KBM-7 (cell line): ENCODE data around the gene HOXB13.

ENCODE experiments used
- DNase-seq: peaks from one replicate; pipeline ENCODE4 v3.0.0-alpha.2; 2015
- in situ Hi-C: fragments of 300-500 bp; cut with MboI; formaldehyde crosslinking; loops from 2 replicates; pipeline ENCODE4 v1.14.3; 2020; ENCODE audit warnings: low sequenced_read_pairs, low pct_unique_long_range_greater_than_20kb, mixed read lengths

Gene HOXB13

GRCh38 chr17:48729335-48730239, 1.0 kb upstream of the HOXB13 start:
- in situ Hi-C loops: no loop called here
- no peak for DNase-seq

- DNase-seq: no peak
- in situ Hi-C loops: no loop called here
Measured at GRCh38 chr17:48727415-48728175, 955 bp downstream of the HOXB13 start.

- no peak for DNase-seq
- in situ Hi-C loops: no loop called here
Measured at GRCh38 chr17:48726916-48727286, 1.6 kb downstream of the HOXB13 start.

DNA sequence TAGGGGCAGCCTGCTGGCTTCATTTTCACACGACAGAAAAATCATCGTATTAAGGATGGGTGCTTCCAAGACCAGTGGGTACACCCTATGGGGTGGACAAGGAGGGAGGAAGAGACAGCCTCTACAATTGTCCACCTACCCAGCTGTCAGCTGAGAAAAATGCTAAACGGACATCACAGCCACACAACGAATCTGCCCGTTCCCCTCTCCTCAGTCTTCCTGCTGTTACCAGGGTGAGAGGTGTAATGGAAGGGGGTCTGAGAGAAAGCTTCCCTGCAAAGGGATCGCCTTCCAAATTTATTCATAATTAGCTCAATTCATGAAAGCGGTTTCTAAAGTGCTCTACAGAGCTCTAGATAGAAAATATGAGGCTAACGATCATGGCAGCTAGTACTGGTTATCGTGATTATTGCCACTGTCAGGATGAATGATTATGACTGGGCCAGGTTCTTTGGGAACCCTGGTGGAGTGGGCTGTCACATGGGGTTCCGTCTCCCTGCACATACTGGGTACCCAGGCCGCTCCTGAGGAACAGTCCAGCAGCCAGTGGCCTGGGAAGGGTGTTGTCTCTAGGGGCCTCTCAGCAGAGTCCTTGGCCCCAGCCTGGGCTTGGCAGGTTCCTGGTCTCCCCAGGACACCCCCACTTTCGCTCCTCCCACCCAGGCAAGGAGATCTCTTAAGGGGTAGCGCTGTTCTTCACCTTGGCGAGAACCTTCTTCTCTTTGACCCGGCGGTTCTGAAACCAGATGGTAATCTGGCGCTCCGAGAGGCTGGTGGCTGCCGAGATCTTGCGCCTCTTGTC, 2.2 kb downstream of the HOXB13 start:
- no peak for DNase-seq

GRCh38 chr17:48725288-48726064, 3.1 kb downstream of the HOXB13 start:
- in situ Hi-C loops: no loop called here
- no peak for DNase-seq

More for the DNA sequence above, 2.2 kb downstream of the HOXB13 start:
- in situ Hi-C loops: no loop called here

GRCh38 chr17:48725004-48725287, 3.6 kb downstream of the HOXB13 start:
- DNase-seq: no peak
- in situ Hi-C loops: no loop called here

GRCh38 chr17:48724251-48725003, 4.1 kb downstream of the HOXB13 start:
- in situ Hi-C loops: no loop called here
- peak; percentile 58 for DNase-seq

DNA sequence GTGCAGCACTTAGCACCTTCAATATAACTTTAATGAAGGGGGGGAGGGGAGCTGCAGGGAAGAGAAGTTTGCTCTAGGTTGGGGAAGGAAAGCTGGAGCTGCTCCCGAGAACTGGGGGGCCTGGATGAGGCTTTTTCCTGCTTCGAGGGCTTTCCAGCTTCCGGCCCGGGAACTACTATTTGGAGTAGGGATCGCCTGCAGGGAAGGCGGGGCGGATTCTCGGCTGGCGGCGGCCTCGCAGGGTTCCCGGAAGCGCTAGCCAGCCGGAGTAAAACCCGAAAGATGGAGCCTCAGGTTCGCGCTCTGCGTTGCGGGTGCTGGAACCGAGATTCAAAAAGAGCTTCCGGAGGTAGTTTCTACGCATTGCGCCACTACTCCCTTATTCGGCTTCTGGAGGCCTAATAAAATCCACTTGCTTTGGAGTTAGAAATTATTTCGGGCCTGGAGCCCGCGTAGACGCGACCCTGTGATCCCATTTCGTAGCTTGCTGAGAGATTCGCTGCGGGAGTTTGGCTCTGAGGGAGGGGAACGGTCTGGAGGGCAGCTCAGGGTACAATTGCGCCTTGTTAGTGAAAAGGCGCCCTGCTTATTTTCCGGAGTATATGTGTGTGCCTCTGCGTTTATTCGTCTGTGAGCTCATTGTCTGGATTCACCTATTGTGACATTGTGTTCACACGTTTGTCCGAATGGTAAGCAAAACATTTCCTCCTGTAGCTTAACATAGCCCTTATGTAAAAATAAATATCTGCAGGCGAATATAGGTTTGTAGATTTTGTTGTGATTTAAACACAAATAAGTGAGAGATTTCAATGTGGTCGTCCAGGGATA, 4.9 kb downstream of the HOXB13 start:
- DNase-seq: no peak
- in situ Hi-C loops: no loop called here

GRCh38 chr17:48722915-48723422, 5.6 kb downstream of the HOXB13 start, which contains the start of gene PRAC2:
TSS of gene PRAC2 (plus strand) at chr17:48723185. CDS start at chr17:48724411, 1,226 bp downstream.
- in situ Hi-C loops: no loop called here
- no peak for DNase-seq

GRCh38 chr17:48722201-48722907, 6.2 kb downstream of the HOXB13 start, which contains the start of gene PRAC1:
TSS of gene PRAC1 (minus strand) at chr17:48722518. CDS start at chr17:48722392, 126 bp downstream.
- no peak for DNase-seq
- in situ Hi-C loops: no loop called here

GRCh38 chr17:48721009-48721402, 7.5 kb downstream of the HOXB13 start:
- no peak for DNase-seq
- in situ Hi-C loops: no loop called here

DNA sequence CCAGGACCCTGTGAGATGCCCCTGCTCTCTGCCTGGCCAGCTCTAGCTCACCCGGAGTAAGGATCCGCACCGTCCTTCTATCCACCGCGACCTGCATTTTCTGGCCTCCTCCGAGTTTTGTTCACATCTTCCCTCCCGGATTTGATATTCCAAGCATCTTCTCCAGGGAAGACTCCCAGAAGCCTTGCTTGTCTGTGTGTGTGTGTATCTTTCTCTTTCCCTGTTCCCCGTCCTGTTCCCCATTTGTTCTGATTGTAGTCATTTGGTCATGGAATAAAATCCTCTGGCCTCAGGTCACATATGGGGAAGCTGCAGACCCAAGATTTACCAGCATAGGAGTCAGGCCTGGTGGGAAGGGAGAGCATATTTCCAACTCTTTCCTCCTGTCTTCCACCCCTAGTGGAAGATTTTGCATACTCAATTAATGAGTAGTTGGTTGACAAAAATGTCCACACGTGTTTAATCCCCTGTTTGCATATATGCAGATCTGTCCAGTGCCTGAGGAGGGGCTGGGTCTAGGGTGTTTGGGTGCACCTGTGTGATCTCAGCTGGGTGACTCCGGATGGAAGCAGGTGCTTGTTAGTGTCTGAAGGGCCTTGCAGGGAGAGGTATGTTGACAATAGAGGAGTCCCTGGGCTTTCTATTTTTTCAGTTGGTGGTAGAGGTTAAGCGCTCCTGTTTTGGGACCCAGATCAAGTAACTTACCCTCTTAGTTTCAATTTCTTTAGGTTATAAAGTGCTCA, 8.1 kb downstream of the HOXB13 start:
- DNase-seq: no peak
- in situ Hi-C loops: no loop called here

GRCh38 chr17:48719642-48720265, 8.8 kb downstream of the HOXB13 start:
- DNase-seq: no peak
- in situ Hi-C loops: no loop called here

DNA sequence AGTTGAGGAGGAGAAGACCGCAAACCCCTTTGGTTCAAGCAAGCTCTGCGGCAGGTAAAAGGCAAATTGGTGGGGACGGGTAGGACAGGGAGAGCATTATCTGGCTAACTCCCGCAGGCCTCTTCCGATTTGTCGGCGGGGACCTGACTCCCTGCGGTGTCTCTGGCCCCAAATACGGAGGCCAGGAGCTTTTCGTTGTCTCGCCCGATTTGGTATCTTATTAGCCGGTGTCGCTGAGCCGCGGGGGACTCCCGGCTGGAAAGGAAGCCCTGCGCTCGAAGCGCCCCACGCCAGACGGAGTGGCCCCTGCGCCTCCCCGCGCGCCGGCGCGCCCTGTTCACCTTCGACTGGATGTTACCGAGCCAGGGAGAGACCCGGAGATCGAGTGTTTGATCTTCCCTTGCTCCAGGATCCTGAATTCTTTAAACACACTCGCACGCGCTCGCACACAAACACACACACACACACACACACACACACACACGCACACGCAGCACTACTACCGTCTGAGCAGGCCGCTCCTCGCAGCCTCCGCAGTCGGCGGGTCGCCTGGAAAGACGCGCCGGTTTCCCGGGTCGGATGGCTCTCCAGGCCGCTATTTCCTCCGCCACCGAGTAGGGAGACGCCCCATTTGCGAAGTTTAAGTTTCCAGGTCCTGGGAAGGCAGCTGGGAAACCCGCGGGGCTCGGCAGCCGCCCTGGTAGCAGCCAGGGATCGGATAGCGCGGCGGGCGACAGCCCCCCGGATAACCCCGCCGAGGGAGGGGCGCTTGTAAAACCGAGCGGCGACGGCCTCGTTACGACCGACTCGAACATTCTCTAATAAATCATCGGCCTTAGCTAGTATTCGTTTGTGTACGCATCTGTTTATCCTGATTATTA, 9.5 kb downstream of the HOXB13 start:
- no peak for DNase-seq
- in situ Hi-C loops: no loop called here
